ENCODE measurements around the gene RNF187.

Gene RNF187

DNA sequence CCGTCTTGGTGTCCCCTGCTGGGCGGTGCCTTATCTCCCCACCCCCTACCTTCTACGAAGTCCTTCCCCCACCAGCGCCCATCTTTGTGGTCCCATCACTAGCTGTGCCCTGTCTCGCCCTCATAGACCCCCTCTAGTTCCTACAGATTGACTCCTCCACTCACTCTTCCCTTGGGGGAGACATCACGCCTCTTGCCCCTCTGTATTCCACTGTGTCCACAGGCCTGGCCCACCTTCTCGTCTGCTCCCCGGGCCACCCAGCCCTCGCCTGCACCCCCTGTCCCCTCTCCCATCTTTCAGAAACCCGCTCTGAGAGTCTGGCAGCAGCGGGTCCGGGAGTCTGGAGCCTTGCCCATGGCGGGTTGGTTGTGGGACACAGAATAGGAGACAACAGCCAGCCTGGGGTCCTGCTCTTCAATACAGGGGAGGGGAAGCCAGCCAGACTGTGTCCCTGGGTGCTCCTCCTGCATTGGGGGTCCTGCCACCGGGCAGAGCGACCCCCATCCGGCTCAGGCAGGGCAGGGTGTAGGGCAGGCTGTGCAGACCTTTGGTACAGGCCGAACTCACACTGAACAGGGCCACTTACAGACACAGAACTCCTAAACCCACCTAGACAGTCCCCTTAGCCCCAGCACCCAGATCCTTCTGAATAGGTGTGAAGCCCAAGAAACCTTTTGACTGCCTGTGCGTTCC is 1.1 kb downstream of the RNF187 start:
- Histone ChIP-seq H3K27me3 (ENCODE audit: insufficient read depth, low read length, poor library complexity) (no peaks in the 10 kb centered on the region), H3K4me3 (ENCODE audit: low read depth in 1 of 2, low read length in 2 of 2) (peak overlapping the region; percentile 38 to 100; a peak in 3 of 4 replicates), H3K79me2 (ENCODE audit: insufficient read depth, low read length) (peaks cover 54% of the 10 kb centered on the region), H3K27ac (ENCODE audit: low read length) (peak overlapping the region; percentile 91), H2AFZ (ENCODE audit: low read depth, low read length) (peak overlapping the region; percentile 76), H3K4me2 (ENCODE audit: insufficient read depth, low read length) (peak overlapping the region; percentile 98), H4K20me1 (ENCODE audit: insufficient read depth, low read length) (peaks cover 38% of the 10 kb centered on the region), H3K9me3 (ENCODE audit: insufficient read depth, low read length, severe bottlenecking) (no peaks in the 10 kb centered on the region), H3K9ac (ENCODE audit: low read depth, low read length) (peak overlapping the region; percentile 98), H3K36me3 (ENCODE audit: insufficient read depth, low read length) (peaks cover 51% of the 10 kb centered on the region), H3K4me1 (ENCODE audit: insufficient read depth, low read length) (peaks cover 51% of the 10 kb centered on the region)
- ATAC-seq (ENCODE audit: insufficient read depth, low read depth) (no peak), DNase-seq (no peak)
- TF ChIP-seq, protein P1, sequence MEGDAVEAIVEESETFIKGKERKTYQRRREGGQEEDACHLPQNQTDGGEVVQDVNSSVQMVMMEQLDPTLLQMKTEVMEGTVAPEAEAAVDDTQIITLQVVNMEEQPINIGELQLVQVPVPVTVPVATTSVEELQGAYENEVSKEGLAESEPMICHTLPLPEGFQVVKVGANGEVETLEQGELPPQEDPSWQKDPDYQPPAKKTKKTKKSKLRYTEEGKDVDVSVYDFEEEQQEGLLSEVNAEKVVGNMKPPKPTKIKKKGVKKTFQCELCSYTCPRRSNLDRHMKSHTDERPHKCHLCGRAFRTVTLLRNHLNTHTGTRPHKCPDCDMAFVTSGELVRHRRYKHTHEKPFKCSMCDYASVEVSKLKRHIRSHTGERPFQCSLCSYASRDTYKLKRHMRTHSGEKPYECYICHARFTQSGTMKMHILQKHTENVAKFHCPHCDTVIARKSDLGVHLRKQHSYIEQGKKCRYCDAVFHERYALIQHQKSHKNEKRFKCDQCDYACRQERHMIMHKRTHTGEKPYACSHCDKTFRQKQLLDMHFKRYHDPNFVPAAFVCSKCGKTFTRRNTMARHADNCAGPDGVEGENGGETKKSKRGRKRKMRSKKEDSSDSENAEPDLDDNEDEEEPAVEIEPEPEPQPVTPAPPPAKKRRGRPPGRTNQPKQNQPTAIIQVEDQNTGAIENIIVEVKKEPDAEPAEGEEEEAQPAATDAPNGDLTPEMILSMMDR (IDR thresholded peaks at IDR 0.05; ENCODE audit: borderline replicate concordance, extremely low read depth, low read length, poor library complexity, severe bottlenecking), result no peak
- TF ChIP-seq EZH2 (IDR thresholded peaks at IDR 0.05; ENCODE audit: borderline replicate concordance, low read depth, low read length, severe bottlenecking), result no peak

DNA sequence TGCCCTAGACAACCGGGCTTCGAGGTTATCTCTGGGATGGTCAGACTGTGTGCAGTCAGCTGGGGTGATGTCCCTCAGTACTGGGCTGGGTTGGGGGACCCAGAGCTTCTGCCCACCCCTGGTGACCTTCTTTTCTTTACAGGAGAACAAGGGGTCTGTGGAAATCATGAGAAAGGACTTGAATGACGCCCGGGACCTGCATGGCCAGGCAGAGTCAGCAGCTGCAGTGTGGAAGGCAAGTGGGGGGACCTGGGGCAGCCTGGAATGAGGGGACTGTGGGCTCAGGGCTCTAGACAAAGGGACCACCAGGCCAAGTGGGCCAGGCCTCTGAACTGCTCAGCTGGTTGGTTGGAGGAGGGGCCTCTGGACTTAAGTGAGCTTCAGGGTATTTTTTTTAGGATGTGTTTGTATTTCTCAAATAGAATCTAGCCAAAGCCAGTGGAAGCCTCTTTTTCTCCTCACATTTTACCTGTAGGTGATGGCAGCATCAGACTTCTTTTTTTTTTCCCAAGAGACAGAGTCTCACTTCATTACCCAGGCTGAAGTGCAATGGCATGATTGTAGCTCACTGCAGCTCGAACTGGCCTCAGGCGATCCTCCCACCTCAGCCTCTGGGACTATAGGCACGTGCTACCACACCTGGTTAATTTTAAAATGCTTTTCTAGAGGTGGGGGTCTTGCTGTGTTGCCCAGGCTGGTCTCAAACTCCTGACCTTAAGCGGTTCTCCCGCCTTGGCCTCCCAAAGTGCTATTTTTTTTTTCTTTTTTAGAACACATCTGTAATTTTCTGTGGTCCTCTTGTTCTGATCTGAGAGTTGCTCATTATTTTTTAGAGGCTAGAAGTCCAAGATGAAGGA is 1.9 kb downstream of the RNF187 start:
- no peaks in the 10 kb centered on the region for H3K9me3 ChIP-seq (ENCODE audit: insufficient read depth, low read length, severe bottlenecking)
- no peak for TF ChIP-seq EZH2 (IDR thresholded peaks at IDR 0.05; ENCODE audit: borderline replicate concordance, low read depth, low read length, severe bottlenecking)
- TF ChIP-seq, protein P1 (IDR thresholded peaks at IDR 0.05; ENCODE audit: borderline replicate concordance, extremely low read depth, low read length, poor library complexity, severe bottlenecking), result no peak
- H3K27me3 ChIP-seq (ENCODE audit: insufficient read depth, low read length, poor library complexity), result no peaks in the 10 kb centered on the region
- DNase-seq, result no peak
- H3K27ac ChIP-seq (ENCODE audit: low read length), result peak overlapping the region; percentile 91
- H3K4me1 ChIP-seq (ENCODE audit: insufficient read depth, low read length), result peaks cover 51% of the 10 kb centered on the region
- peaks cover 54% of the 10 kb centered on the region for H3K79me2 ChIP-seq (ENCODE audit: insufficient read depth, low read length)
- ATAC-seq (ENCODE audit: insufficient read depth, low read depth), result no peak
- peak overlapping the region; percentile 98 for H3K9ac ChIP-seq (ENCODE audit: low read depth, low read length)
- H3K4me2 ChIP-seq (ENCODE audit: insufficient read depth, low read length), result peak overlapping the region; percentile 98
- peak overlapping the region in 1 of 2 experiments; percentile 100; a peak in 3 of 4 replicates for H3K4me3 ChIP-seq (ENCODE audit: low read depth in 1 of 2, low read length in 2 of 2)
- peaks cover 45% of the 10 kb centered on the region for H4K20me1 ChIP-seq (ENCODE audit: insufficient read depth, low read length)
- H2AFZ ChIP-seq (ENCODE audit: low read depth, low read length), result no peak overlapping the region
- peaks cover 59% of the 10 kb centered on the region for H3K36me3 ChIP-seq (ENCODE audit: insufficient read depth, low read length)

DNA sequence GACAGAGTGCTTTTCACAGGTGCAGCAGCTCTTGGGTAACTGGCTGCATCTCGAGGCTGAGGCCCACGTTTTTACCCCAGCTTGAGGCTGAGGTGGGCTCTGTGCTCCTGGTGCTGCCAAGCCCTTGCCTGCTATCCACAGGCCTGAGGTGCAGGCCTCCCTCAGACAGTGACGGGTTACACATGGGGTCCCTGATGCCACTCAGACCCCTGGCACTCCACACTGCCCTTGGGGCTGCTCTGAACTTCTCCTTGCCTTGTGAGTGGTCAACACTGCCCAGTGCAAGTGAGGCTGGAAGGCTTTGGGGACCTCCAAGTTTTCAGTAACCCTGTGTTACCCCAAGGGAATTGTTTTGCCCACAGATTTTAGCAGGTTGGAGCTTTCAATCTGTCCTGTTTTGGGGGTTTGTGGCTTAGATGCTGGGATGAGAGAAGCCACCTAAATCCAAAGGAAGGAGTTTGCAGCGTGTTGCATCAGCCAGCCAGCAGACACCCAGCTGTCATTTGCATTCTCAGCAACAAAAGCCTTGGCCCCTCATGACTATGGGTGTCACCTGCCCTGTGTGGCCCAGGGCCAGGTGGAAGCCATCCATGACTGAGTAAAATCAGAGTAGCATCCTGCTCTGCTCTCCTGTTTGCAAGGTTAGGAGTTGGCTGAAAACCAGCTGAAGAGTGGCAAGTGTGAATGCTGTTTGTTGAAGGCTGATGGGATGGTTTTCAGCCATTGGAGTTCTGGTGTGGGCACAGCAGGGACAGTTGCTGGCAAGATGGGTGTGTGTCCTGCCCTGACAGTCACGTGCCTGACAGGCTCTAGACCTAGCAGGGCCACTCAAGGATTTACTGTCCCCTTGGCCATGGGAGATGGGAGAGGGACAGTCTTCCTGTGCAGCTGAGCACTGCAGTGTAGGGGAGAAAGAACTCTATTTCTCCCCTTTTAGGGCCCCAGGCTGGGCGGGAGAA is 3.2 kb downstream of the RNF187 start:
- Histone ChIP-seq H3K9me3 (ENCODE audit: insufficient read depth, low read length, severe bottlenecking) (no peaks in the 10 kb centered on the region), H2AFZ (ENCODE audit: low read depth, low read length) (no peak overlapping the region), H3K4me1 (ENCODE audit: insufficient read depth, low read length) (peaks cover 50% of the 10 kb centered on the region), H3K4me3 (ENCODE audit: low read depth in 1 of 2, low read length in 2 of 2) (peak overlapping the region in 1 of 2 experiments; percentile 100; a peak in 2 of 4 replicates), H3K27me3 (ENCODE audit: insufficient read depth, low read length, poor library complexity) (no peaks in the 10 kb centered on the region), H3K36me3 (ENCODE audit: insufficient read depth, low read length) (peaks cover 72% of the 10 kb centered on the region), H3K79me2 (ENCODE audit: insufficient read depth, low read length) (peaks cover 54% of the 10 kb centered on the region), H4K20me1 (ENCODE audit: insufficient read depth, low read length) (peaks cover 55% of the 10 kb centered on the region), H3K4me2 (ENCODE audit: insufficient read depth, low read length) (peak overlapping the region; percentile 98), H3K9ac (ENCODE audit: low read depth, low read length) (peak overlapping the region; percentile 98), H3K27ac (ENCODE audit: low read length) (peak overlapping the region; percentile 91)
- peak; percentile 55 for ATAC-seq (ENCODE audit: insufficient read depth, low read depth)
- TF ChIP-seq, protein P1 (IDR thresholded peaks at IDR 0.05; ENCODE audit: borderline replicate concordance, extremely low read depth, low read length, poor library complexity, severe bottlenecking), result no peak
- TF ChIP-seq EZH2 (IDR thresholded peaks at IDR 0.05; ENCODE audit: borderline replicate concordance, low read depth, low read length, severe bottlenecking), result no peak
- peak; percentile 83 for DNase-seq

Data from DND-41 (cell line).